SK-N-SH (cell line): ENCODE measurements around the gene UBE2Q1. TPM values are rescaled to one million over a fixed set of nuclear protein-coding genes. Genes with fewer than 3 reads are reported as not detected.

Experiments used
- CTCF ChIA-PET: fragments of 300-600, 350-600 bp; formaldehyde crosslinking; extraction: SDS; loops from one replicate; lab custom pipeline; 2021; lab: Yijun Ruan, JAX
- POLR2A ChIA-PET: fragments of 350-600 bp; sonication (Branson Sonifier 250); formaldehyde crosslinking; extraction: SDS; loops from one replicate; lab custom pipeline; 2020; ENCODE audit warnings: antibody characterized with exemption, inconsistent platforms; lab: Yijun Ruan, JAX
- DNase-seq: peaks from one replicate; pipeline ENCODE4 v3.0.0; 2012
- H2AFZ ChIP-seq: fragments of 200-600 bp; sonication (generic); 2 replicates; pipeline ENCODE4 v1.8.1; 2016; ENCODE audit warnings: antibody characterized with exemption, mild to moderate bottlenecking, low read depth
- H3F3A ChIP-seq: fragments of 200-600 bp; sonication (generic); replicated peaks from 2 replicates; pipeline ENCODE3; 2016; ENCODE audit warnings: antibody characterized with exemption, mild to moderate bottlenecking; ENCODE audit not compliant: insufficient read depth
- H3K27ac ChIP-seq, 2 experiments: fragments of 200-500 bp in 1 of 2; fragments of 200-600 bp in 1 of 2; sonication (Bioruptor generic) in 1 of 2; sonication (generic), shearing (Covaris generic) in 1 of 2; 2 replicates each; pipeline versions ENCODE4 v1.5.1 to v1.6.1; 2014 to 2016; ENCODE audit warnings: low read depth in 2 of 2, inconsistent platforms in 1 of 2, low read length in 1 of 2, mild to moderate bottlenecking in 1 of 2, mixed read lengths in 1 of 2
- H3K27me3 ChIP-seq: fragments of 200-600 bp; sonication (generic), shearing (Covaris generic); 2 replicates; pipeline ENCODE4 v1.6.1; 2016; ENCODE audit warnings: mixed run types; ENCODE audit not compliant: insufficient read depth
- H3K36me3 ChIP-seq, 2 experiments: fragments of 200-500 bp in 1 of 2; fragments of 200-600 bp in 1 of 2; sonication (Bioruptor generic) in 1 of 2; sonication (generic) in 1 of 2; replicated peaks in 1 of 2; 2 replicates each; pipeline versions ENCODE3 to v1.5.1; 2014 to 2016; ENCODE audit warnings: low read length in 1 of 2, mild to moderate bottlenecking in 1 of 2; ENCODE audit not compliant: insufficient read depth in 2 of 2, control insufficient read depth in 1 of 2
- H3K4me1 ChIP-seq, 2 experiments: fragments of 200-500 bp in 1 of 2; fragments of 200-600 bp in 1 of 2; sonication (Bioruptor generic) in 1 of 2; sonication (generic), shearing (Covaris generic) in 1 of 2; 2 replicates each; pipeline versions ENCODE4 v1.5.1 to v1.6.1; 2014 to 2016; ENCODE audit warnings: low read depth in 1 of 2, low read length in 1 of 2, mixed run types in 1 of 2; ENCODE audit not compliant: insufficient read depth in 2 of 2, control insufficient read depth in 1 of 2
- H3K4me2 ChIP-seq: fragments of 200-600 bp; sonication (generic), shearing (Covaris generic); 2 replicates; pipeline ENCODE4 v1.6.1; 2017; ENCODE audit warnings: mixed run types
- H3K4me3 ChIP-seq, 2 experiments: fragments of 200-500 bp in 1 of 2; fragments of 200-600 bp in 1 of 2; sonication (Bioruptor generic) in 1 of 2; sonication (generic), shearing (Covaris generic) in 1 of 2; 2 replicates each; pipeline versions ENCODE4 v1.5.1 to v1.8.1; 2014 to 2016; ENCODE audit warnings: low read depth in 2 of 2, inconsistent platforms in 1 of 2, low read length in 1 of 2, mild to moderate bottlenecking in 1 of 2, mixed read lengths in 1 of 2, moderate library complexity in 1 of 2
- H3K79me2 ChIP-seq: fragments of 200-600 bp; sonication (generic); 2 replicates; pipeline ENCODE4 v1.8.1; 2017; ENCODE audit warnings: mild to moderate bottlenecking; ENCODE audit not compliant: insufficient read depth
- H3K9ac ChIP-seq: fragments of 200-600 bp; sonication (generic); 2 replicates; pipeline ENCODE4 v1.6.1; 2017; ENCODE audit warnings: mixed run types
- H3K9me2 ChIP-seq: fragments of 200-600 bp; sonication (generic); 2 replicates; pipeline ENCODE4 v1.6.1; 2017; ENCODE audit warnings: mixed run types
- H3K9me3 ChIP-seq: fragments of 200-600 bp; sonication (generic); 2 replicates; pipeline ENCODE4 v1.6.1; 2017; ENCODE audit warnings: mixed run types, mild to moderate bottlenecking, moderate library complexity
- H4K20me1 ChIP-seq: fragments of 200-600 bp; sonication (generic); 2 replicates; pipeline ENCODE4 v1.6.1; 2017; ENCODE audit warnings: mild to moderate bottlenecking, mixed run types; ENCODE audit not compliant: insufficient read depth
- EP300 ChIP-seq, 2 experiments: IDR thresholded peaks; 2 replicates each; pipeline versions ENCODE4 v1.4.0 to v1.6.1; 2012; ENCODE audit warnings: borderline replicate concordance in 1 of 2, low read depth in 1 of 2, low read length in 1 of 2
- FOSL2 ChIP-seq: IDR thresholded peaks from 2 replicates; pipeline ENCODE4 v1.4.0; 2012; ENCODE audit warnings: low read depth, mild to moderate bottlenecking, moderate library complexity, borderline replicate concordance
- FOXJ3 ChIP-seq: sonication (generic); formaldehyde crosslinking; IDR thresholded peaks from 2 replicates; pipeline ENCODE4 v1.5.1; 2020; ENCODE audit warnings: mild to moderate bottlenecking, missing genetic modification reagents
- FOXM1 ChIP-seq: IDR thresholded peaks from 2 replicates; pipeline ENCODE4 v1.4.0; 2012; ENCODE audit warnings: low read depth, mild to moderate bottlenecking
- GABPA ChIP-seq: IDR thresholded peaks from 2 replicates; pipeline ENCODE4 v1.4.0; 2012; ENCODE audit warnings: low read depth, mild to moderate bottlenecking
- JUND ChIP-seq: IDR thresholded peaks from 2 replicates; pipeline ENCODE4 v1.4.0; 2012
- RCOR1 ChIP-seq: fragments of 150-350 bp; IDR thresholded peaks from 2 replicates; pipeline ENCODE4 v1.6.1; 2017; ENCODE audit warnings: antibody characterized with exemption, low read length
- SIN3A ChIP-seq: IDR thresholded peaks from 2 replicates; pipeline ENCODE4 v1.6.1; 2012; ENCODE audit warnings: low read depth, mild to moderate bottlenecking, low read length, moderate library complexity, borderline replicate concordance
- TCF12 ChIP-seq: IDR thresholded peaks from 2 replicates; pipeline ENCODE4 v1.4.0; 2012
- WGBS: methylation state at CpG from one replicate; pipeline ENCODE4 v1.1.6; 2017; ENCODE audit warnings: low lambda C conversion rate; 5-methylcytosine and 5-hydroxymethylcytosine counted together
- polyA plus RNA-seq, 3 experiments: library from polyadenylated mRNA; depleted of rRNA; stranded (reverse); fragments of >200 nt; gene quantifications; 2 replicates each; pipeline ENCODE4 v1.2.3, GENCODE V29; 2012
- TF ChIP-seq, protein P1 (sequence below): IDR thresholded peaks from 2 replicates; pipeline ENCODE4 v1.6.1; 2012; ENCODE audit warnings: mild to moderate bottlenecking, low read depth, low read length, moderate library complexity
- TF ChIP-seq, protein P2 (sequence below): IDR thresholded peaks from 2 replicates; pipeline ENCODE4 v1.4.0; 2012; ENCODE audit warnings: low read depth, borderline replicate concordance
- TF ChIP-seq, protein P3 (sequence below): IDR thresholded peaks from 2 replicates; pipeline ENCODE4 v1.4.0; 2012; ENCODE audit warnings: low read depth, borderline replicate concordance

The UBE2Q1 gene
- polyA plus RNA-seq, 1 of the 3 experiments (the other 2 are of a cell fraction), result 12.5 TPM

DNA sequence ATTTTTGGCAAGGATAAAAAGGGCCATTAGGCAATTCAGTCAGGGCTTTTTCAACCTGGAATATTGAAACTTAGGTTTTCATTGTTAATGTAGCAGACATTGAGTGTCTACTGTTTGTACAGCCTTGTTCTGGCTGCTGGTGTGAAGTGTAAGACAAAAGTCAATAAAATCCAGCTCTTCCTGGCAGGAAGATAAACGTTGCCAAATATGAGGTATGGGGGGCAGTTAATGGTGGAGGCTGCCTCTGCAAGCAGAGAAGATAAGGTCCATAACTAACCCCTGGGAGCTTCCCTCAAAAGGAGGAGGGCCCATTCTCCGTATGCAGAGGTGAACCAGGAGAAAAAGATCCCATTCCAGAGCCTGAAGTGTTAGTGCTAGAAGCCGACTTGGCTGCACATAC is 36.8 kb downstream of the UBE2Q1 start:
- H3K9ac ChIP-seq, result no peak overlapping the region
- H3K27me3 ChIP-seq, result peaks cover 15% of the 10 kb centered on the region; the same call in 1 of the 2 replicates
- no peaks in the 10 kb centered on the region for H3K79me2 ChIP-seq
- ChIA-PET CTCF (interaction anchor here (0.7 to 2.6 kb wide), 4 partner anchors 25 to 357 kb away, joined by 3 to 11 read pairs (median 5); no protein-coding TSS in a partner anchor), POLR2A (interaction anchor here (0.6 kb wide), 1 partner anchor 554 kb away, joined by 6 read pairs; the partner anchor contains the start of gene CREB3L4)
- 44% methylated on average over 3 of the region's 3 CpGs for WGBS
- no peaks in the 10 kb centered on the region for H3K4me1 ChIP-seq
- no peaks in the 10 kb centered on the region for H4K20me1 ChIP-seq
- no peaks in the 10 kb centered on the region for H3K36me3 ChIP-seq
- no peaks in the 10 kb centered on the region for H3K9me2 ChIP-seq
- H3K27ac ChIP-seq, result no peak overlapping the region
- no peak overlapping the region for H3K4me2 ChIP-seq
- no peaks in the 10 kb centered on the region for H3F3A ChIP-seq
- no peaks in the 10 kb centered on the region for H3K9me3 ChIP-seq
- no peak for DNase-seq
- TF ChIP-seq TCF12 (no peak), FOXJ3 (CRISPR knock-in tag) (no peak), JUND (no peak), EP300 (IDR thresholded peaks at IDR 0.05; ENCODE audit: borderline replicate concordance in 1 of 2, low read depth in 1 of 2, low read length in 1 of 2) (no peak), RCOR1 (no peak), SIN3A (no peak), FOXM1 (no peak), FOSL2 (no peak), GABPA (no peak)
- TF ChIP-seq, protein P1, sequence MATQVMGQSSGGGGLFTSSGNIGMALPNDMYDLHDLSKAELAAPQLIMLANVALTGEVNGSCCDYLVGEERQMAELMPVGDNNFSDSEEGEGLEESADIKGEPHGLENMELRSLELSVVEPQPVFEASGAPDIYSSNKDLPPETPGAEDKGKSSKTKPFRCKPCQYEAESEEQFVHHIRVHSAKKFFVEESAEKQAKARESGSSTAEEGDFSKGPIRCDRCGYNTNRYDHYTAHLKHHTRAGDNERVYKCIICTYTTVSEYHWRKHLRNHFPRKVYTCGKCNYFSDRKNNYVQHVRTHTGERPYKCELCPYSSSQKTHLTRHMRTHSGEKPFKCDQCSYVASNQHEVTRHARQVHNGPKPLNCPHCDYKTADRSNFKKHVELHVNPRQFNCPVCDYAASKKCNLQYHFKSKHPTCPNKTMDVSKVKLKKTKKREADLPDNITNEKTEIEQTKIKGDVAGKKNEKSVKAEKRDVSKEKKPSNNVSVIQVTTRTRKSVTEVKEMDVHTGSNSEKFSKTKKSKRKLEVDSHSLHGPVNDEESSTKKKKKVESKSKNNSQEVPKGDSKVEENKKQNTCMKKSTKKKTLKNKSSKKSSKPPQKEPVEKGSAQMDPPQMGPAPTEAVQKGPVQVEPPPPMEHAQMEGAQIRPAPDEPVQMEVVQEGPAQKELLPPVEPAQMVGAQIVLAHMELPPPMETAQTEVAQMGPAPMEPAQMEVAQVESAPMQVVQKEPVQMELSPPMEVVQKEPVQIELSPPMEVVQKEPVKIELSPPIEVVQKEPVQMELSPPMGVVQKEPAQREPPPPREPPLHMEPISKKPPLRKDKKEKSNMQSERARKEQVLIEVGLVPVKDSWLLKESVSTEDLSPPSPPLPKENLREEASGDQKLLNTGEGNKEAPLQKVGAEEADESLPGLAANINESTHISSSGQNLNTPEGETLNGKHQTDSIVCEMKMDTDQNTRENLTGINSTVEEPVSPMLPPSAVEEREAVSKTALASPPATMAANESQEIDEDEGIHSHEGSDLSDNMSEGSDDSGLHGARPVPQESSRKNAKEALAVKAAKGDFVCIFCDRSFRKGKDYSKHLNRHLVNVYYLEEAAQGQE, result no peak
- TF ChIP-seq, protein P2, sequence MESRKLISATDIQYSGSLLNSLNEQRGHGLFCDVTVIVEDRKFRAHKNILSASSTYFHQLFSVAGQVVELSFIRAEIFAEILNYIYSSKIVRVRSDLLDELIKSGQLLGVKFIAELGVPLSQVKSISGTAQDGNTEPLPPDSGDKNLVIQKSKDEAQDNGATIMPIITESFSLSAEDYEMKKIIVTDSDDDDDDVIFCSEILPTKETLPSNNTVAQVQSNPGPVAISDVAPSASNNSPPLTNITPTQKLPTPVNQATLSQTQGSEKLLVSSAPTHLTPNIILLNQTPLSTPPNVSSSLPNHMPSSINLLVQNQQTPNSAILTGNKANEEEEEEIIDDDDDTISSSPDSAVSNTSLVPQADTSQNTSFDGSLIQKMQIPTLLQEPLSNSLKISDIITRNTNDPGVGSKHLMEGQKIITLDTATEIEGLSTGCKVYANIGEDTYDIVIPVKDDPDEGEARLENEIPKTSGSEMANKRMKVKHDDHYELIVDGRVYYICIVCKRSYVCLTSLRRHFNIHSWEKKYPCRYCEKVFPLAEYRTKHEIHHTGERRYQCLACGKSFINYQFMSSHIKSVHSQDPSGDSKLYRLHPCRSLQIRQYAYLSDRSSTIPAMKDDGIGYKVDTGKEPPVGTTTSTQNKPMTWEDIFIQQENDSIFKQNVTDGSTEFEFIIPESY, result no peak
- TF ChIP-seq, protein P3, sequence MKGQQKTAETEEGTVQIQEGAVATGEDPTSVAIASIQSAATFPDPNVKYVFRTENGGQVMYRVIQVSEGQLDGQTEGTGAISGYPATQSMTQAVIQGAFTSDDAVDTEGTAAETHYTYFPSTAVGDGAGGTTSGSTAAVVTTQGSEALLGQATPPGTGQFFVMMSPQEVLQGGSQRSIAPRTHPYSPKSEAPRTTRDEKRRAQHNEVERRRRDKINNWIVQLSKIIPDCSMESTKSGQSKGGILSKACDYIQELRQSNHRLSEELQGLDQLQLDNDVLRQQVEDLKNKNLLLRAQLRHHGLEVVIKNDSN, result no peak
- no peak overlapping the region for H2AFZ ChIP-seq
- H3K4me3 ChIP-seq, result no peak overlapping the region
